ENCODE results near the gene PSME1. TPM values are rescaled to one million over a fixed set of nuclear protein-coding genes. Genes with fewer than 3 reads are reported as not detected.

The PSME1 gene
- polyA plus RNA-seq, 1 donor from 2014 or later: 55.8 TPM

GRCh38 chr14:24127673-24128072, 8.3 kb upstream of the PSME1 start:
- H4K20me1 ChIP-seq (ENCODE audit: insufficient read depth): no peaks in the 10 kb centered on the region
- H3K27ac ChIP-seq (ENCODE audit: low read length): no peak overlapping the region
- H3K36me3 ChIP-seq (ENCODE audit: insufficient read depth, low read length): no peaks in the 10 kb centered on the region
- no peak overlapping the region for H2AFZ ChIP-seq (ENCODE audit: low read depth, low read length)
- H3K4me3 ChIP-seq (ENCODE audit: low read length): no peak overlapping the region
- H3K9ac ChIP-seq (ENCODE audit: low read length): no peak overlapping the region
- H3K27me3 ChIP-seq (ENCODE audit: insufficient read depth, low read depth, low read length): no peaks in the 10 kb centered on the region
- no peaks in the 10 kb centered on the region for H3F3A ChIP-seq (ENCODE audit: insufficient read depth, low read length, poor library complexity, severe bottlenecking)
- TF ChIP-seq REST (IDR thresholded peaks at IDR 0.05; ENCODE audit: borderline replicate concordance) (no peak), POLR2AphosphoS5 (IDR thresholded peaks at IDR 0.05) (no peak), TAF1 (IDR thresholded peaks at IDR 0.05; ENCODE audit: low read depth) (no peak), SMC3 (conservative IDR thresholded peaks at IDR 0.05; ENCODE audit: poor library complexity) (no peak), EP300 (conservative IDR thresholded peaks at IDR 0.05; ENCODE audit: poor library complexity, severe bottlenecking) (no peak), RAD21 (conservative IDR thresholded peaks at IDR 0.05) (no peak), EZH2 (IDR thresholded peaks at IDR 0.05; ENCODE audit: borderline replicate concordance, insufficient read depth, low read length, poor library complexity, severe bottlenecking) (no peak), MXI1 (conservative IDR thresholded peaks at IDR 0.05; ENCODE audit: poor library complexity, severe bottlenecking) (no peak), CTCF (IDR thresholded peaks at IDR 0.05; ENCODE audit: poor library complexity, severe bottlenecking) (no peak)
- H3K9me3 ChIP-seq (ENCODE audit: low read length): no peaks in the 10 kb centered on the region
- H3K9me2 ChIP-seq (ENCODE audit: insufficient read depth, low read length): no peaks in the 10 kb centered on the region
- H3K79me2 ChIP-seq (replicated peaks; ENCODE audit: insufficient read depth, low read length): no peaks in the 10 kb centered on the region
- H3K4me2 ChIP-seq (ENCODE audit: low read length): no peak overlapping the region

GRCh38 chr14:24129410-24129998, 6.5 kb upstream of the PSME1 start:
- H4K20me1 ChIP-seq (ENCODE audit: insufficient read depth): no peaks in the 10 kb centered on the region
- no peak overlapping the region for H2AFZ ChIP-seq (ENCODE audit: low read depth, low read length)
- no peak overlapping the region for H3K4me3 ChIP-seq (ENCODE audit: low read length)
- TF ChIP-seq MXI1 (conservative IDR thresholded peaks at IDR 0.05; ENCODE audit: poor library complexity, severe bottlenecking) (no peak), SMC3 (conservative IDR thresholded peaks at IDR 0.05; ENCODE audit: poor library complexity) (no peak), CTCF (IDR thresholded peaks at IDR 0.05; ENCODE audit: poor library complexity, severe bottlenecking) (no peak), TAF1 (IDR thresholded peaks at IDR 0.05; ENCODE audit: low read depth) (no peak), REST (IDR thresholded peaks at IDR 0.05; ENCODE audit: borderline replicate concordance) (no peak), RAD21 (conservative IDR thresholded peaks at IDR 0.05) (no peak)
- no peak overlapping the region for H3K4me2 ChIP-seq (ENCODE audit: low read length)
- H3K9ac ChIP-seq (ENCODE audit: low read length): no peak overlapping the region
- no peaks in the 10 kb centered on the region for H3K79me2 ChIP-seq (replicated peaks; ENCODE audit: insufficient read depth, low read length)
- no peaks in the 10 kb centered on the region for H3K9me3 ChIP-seq (ENCODE audit: low read length)
- H3K27ac ChIP-seq (ENCODE audit: low read length): no peak overlapping the region
- H3F3A ChIP-seq (ENCODE audit: insufficient read depth, low read length, poor library complexity, severe bottlenecking): no peaks in the 10 kb centered on the region
- no peaks in the 10 kb centered on the region for H3K36me3 ChIP-seq (ENCODE audit: insufficient read depth, low read length)
- H3K27me3 ChIP-seq (ENCODE audit: insufficient read depth, low read depth, low read length): no peaks in the 10 kb centered on the region
- no peaks in the 10 kb centered on the region for H3K9me2 ChIP-seq (ENCODE audit: insufficient read depth, low read length)

Measured in neural cell (in vitro differentiated cells).